ENCODE data around the gene NMRAL1.

DNA sequence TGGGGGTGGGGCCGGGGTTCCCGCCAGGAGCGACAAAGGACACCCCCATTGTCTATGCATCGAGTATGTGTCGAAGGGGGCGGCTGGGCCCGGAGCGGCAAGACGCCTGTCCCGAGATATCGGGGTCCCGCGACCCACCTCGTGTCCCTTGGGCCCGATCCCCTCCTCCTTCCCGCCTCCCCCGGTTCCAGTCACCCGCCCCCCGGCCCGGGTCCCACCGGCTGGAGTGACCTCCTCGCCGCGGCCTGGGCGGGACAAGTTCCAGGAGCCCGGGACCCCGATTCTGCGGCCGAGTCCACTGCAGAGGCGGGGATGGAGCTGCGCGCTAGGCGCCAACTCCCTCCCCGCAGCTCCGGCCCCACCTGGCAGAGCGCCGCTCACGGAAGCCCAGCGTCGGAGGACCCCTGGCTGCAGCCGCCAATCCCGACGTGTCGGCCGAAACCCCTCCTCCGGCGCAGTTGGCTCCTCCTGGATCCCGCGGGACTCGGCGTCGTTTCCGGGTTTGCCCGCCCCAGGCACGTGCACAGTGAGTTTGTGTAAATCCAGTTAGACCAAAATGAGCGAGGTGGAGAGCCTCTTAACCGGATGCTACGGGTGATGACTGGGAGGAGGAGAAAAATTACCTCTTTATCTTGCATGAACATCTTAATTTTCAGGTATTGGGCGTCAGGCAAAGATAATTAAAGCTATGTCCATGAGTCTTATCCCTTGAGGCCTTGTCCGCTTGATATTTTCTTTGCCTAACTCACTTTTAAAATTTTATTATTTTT lies at the start of gene NMRAL1:
- TF ChIP-seq CTCF (IDR thresholded peaks at IDR 0.05) (no peak), EZH2 (IDR thresholded peaks at IDR 0.05; ENCODE audit: borderline replicate concordance, insufficient read depth, low read depth, low read length, poor library complexity, severe bottlenecking) (no peak)

All from B cell (primary cell).